Peyer's patch (tissue), 4 donors: ENCODE measurements around the gene TMEM266. TPM values are rescaled to one million over a fixed set of nuclear protein-coding genes. Genes with fewer than 3 reads are reported as not detected.
A peak's percentile ranks its signal among the peaks of the same experiment; 100 is the strongest.

Source experiments
- DNase-seq, 3 donors: peaks; one replicate each; pipeline ENCODE4 v3.0.0-alpha.2; 2017 to 2019
- H3K27ac ChIP-seq, 4 donors: fragments of 200-600 bp; sonication (generic); one replicate each; pipeline ENCODE4 v1.5.1; 2016 to 2019
- H3K27me3 ChIP-seq, 2 donors: fragments of 200-600 bp; sonication (generic); one replicate each; pipeline ENCODE4 v1.5.1; 2019
- H3K36me3 ChIP-seq, 3 donors: fragments of 200-600 bp; sonication (generic); one replicate each; pipeline ENCODE4 v1.5.1; 2016 to 2019
- H3K4me1 ChIP-seq, 4 donors: fragments of 200-600 bp; sonication (generic); one replicate each; pipeline ENCODE4 v1.5.1; 2016 to 2019
- H3K4me3 ChIP-seq, 4 donors: fragments of 200-600 bp; sonication (generic); 1 replicate in 3 of 4; 2 replicates in 1 of 4; pipeline ENCODE4 v1.5.1; 2016 to 2019; ENCODE audit warnings: mild to moderate bottlenecking in 1 of 4
- H3K9me3 ChIP-seq, 4 donors: fragments of 200-600 bp; sonication (generic); one replicate each; pipeline ENCODE4 v1.5.1; 2016 to 2019; ENCODE audit warnings: mild to moderate bottlenecking in 1 of 4
- POLR2A ChIP-seq, 2 donors: fragments of 450-650 bp; IDR thresholded peaks; one replicate each; pipeline ENCODE4 v1.5.1; 2017; ENCODE audit warnings: antibody characterized with exemption in 2 of 2, mild to moderate bottlenecking in 2 of 2, moderate library complexity in 2 of 2
- total RNA-seq, 4 donors: library from RNA; depleted of rRNA; stranded (reverse); fragments of >200 nt; gene quantifications; one replicate each; pipeline ENCODE4 v1.1.0, GENCODE V29; 2016
- TF ChIP-seq, protein P1 (sequence below), 6 experiments: fragments of 450-650 bp in 4 of 6; fragments of 200-600 bp in 2 of 6; sonication (generic) in 1 of 6; IDR thresholded peaks; one replicate each; pipeline ENCODE4 v1.5.1; 2017 to 2019; ENCODE audit warnings: antibody characterized with exemption in 6 of 6, mild to moderate bottlenecking in 3 of 6, moderate library complexity in 1 of 6

The TMEM266 gene
- total RNA-seq, 4 donors from 2014 or later = not detected

DNA sequence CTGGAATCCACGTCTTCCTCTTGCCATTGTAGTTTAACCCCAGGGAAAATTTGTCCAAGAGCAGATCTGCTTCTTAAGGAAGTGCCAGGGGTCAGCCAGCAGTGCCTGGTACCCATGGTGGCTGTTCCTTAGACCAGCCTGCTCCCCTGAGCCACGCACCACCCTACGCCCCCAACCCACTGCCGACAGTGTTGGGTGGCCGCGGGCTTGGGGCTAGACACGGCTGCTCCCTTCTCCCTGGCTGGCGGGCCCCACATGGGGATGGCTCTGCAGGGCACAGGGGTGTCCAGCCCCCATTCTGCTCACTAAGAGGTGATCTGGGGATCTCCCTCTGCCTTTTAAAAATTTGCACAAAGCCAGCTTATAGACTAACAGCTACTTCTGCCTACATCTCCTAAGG, 104.8 kb downstream of the TMEM266 start:
- no peak for TF ChIP-seq POLR2A (IDR thresholded peaks at IDR 0.05)
- TF ChIP-seq, protein P1, sequence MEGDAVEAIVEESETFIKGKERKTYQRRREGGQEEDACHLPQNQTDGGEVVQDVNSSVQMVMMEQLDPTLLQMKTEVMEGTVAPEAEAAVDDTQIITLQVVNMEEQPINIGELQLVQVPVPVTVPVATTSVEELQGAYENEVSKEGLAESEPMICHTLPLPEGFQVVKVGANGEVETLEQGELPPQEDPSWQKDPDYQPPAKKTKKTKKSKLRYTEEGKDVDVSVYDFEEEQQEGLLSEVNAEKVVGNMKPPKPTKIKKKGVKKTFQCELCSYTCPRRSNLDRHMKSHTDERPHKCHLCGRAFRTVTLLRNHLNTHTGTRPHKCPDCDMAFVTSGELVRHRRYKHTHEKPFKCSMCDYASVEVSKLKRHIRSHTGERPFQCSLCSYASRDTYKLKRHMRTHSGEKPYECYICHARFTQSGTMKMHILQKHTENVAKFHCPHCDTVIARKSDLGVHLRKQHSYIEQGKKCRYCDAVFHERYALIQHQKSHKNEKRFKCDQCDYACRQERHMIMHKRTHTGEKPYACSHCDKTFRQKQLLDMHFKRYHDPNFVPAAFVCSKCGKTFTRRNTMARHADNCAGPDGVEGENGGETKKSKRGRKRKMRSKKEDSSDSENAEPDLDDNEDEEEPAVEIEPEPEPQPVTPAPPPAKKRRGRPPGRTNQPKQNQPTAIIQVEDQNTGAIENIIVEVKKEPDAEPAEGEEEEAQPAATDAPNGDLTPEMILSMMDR (IDR thresholded peaks at IDR 0.05) = no peak

DNA sequence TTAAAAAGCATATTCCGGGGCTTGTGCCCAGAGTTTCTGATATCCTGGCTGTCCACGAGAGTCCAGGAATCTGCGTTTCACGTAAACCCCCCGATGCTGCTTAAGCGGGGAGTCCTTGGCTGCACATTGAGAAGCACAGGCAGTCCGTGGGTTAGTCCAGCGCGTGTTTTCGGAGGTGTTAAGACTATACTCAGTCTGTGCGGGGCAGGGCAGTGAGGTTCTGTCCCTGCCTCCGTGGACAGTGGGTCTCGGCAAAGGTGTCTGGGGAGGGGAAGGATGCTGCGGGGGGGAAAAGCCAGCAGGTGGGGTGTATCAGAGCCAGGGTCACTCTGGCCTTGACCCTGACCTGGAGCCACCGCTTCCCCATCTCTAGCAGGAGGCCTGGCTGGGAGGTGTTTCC, 106.2 kb downstream of the TMEM266 start:
- TF ChIP-seq, protein P1 (IDR thresholded peaks at IDR 0.05) = no peak
- no peak for TF ChIP-seq POLR2A (IDR thresholded peaks at IDR 0.05)
- no peak for DNase-seq
- H3K27ac ChIP-seq = no peak overlapping the region
- H3K27me3 ChIP-seq = no peaks in the 10 kb centered on the region
- H3K4me1 ChIP-seq = peaks cover 0 to 10% (median 0%) of the 10 kb centered on the region in 4 donors
- H3K36me3 ChIP-seq = no peaks in the 10 kb centered on the region
- no peak overlapping the region for H3K4me3 ChIP-seq
- no peaks in the 10 kb centered on the region for H3K9me3 ChIP-seq

More for the DNA sequence above, 104.8 kb downstream of the TMEM266 start:
- no peak for DNase-seq
- H3K4me3 ChIP-seq = no peak overlapping the region
- no peaks in the 10 kb centered on the region for H3K9me3 ChIP-seq
- H3K27ac ChIP-seq = no peak overlapping the region
- no peaks in the 10 kb centered on the region for H3K36me3 ChIP-seq
- H3K4me1 ChIP-seq = peaks cover 0 to 10% (median 0%) of the 10 kb centered on the region in 4 donors
- no peaks in the 10 kb centered on the region for H3K27me3 ChIP-seq

DNA sequence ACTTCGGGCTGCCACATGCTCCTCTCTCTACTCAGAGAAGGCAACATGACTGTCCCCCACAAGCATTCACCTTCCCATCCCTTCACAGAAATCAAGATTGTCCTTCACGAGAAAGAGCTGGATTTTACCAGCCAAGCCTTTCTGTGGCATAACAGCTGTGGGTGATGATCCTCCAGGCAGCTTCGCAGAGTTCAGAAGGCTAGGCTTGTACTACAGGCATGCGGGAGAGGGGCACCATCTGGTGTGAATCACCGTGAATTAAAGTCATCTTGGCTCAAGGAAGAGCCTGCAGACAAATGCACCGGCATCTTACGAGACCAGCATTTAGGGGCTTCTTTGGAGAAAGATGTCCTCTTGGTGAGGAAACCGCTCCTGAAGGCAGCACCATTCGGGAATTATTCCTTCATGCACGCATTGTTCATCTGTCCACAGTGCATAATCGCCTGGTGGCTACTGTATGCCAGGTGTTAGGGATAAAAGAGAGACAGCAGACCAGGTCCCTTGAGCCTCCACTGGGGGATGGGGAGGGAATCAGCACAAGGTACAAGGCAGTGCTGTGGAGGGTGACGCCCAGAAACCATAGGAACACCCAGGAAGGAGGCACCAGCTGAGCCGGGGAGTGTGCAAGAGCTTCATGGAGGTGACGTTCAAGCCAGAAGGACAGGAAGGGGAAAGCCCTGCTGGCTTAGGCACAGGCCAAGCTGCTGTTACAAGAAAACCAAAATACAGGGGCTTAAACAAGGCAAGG, 108.6 kb downstream of the TMEM266 start:
- Histone ChIP-seq H3K27ac (no peak overlapping the region), H3K36me3 (no peaks in the 10 kb centered on the region), H3K27me3 (no peaks in the 10 kb centered on the region), H3K4me1 (no peaks in the 10 kb centered on the region), H3K9me3 (no peaks in the 10 kb centered on the region), H3K4me3 (no peak overlapping the region)
- no peak for DNase-seq
- TF ChIP-seq POLR2A (IDR thresholded peaks at IDR 0.05) = no peak
- TF ChIP-seq, protein P1 (IDR thresholded peaks at IDR 0.05) = no peak

DNA sequence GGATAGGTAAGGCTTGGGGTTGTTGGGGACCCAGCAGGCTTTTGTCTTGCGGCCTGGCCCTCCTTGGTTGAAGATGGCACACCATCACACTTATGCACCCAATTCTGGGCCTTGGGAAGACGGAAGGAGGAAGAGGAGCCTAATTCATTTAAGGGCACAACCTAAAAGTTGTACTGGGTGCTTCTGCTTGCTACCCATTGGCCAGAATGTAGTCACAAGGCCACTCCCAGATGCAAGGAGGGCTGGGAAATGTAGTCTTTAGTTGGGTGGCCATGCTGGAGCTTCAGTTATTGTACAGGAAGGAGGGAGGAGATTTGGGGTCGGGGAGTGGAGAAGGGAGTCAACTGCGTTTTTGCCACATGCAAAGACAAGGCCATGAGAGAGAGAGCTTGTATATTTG, 109.2 kb downstream of the TMEM266 start:
- H3K27ac ChIP-seq = no peak overlapping the region
- TF ChIP-seq, protein P1 (IDR thresholded peaks at IDR 0.05) = no peak
- TF ChIP-seq POLR2A (IDR thresholded peaks at IDR 0.05) = no peak
- H3K4me3 ChIP-seq = no peak overlapping the region
- H3K9me3 ChIP-seq = no peaks in the 10 kb centered on the region
- H3K36me3 ChIP-seq = no peaks in the 10 kb centered on the region
- no peak for DNase-seq
- H3K4me1 ChIP-seq = no peaks in the 10 kb centered on the region
- H3K27me3 ChIP-seq = no peaks in the 10 kb centered on the region

DNA sequence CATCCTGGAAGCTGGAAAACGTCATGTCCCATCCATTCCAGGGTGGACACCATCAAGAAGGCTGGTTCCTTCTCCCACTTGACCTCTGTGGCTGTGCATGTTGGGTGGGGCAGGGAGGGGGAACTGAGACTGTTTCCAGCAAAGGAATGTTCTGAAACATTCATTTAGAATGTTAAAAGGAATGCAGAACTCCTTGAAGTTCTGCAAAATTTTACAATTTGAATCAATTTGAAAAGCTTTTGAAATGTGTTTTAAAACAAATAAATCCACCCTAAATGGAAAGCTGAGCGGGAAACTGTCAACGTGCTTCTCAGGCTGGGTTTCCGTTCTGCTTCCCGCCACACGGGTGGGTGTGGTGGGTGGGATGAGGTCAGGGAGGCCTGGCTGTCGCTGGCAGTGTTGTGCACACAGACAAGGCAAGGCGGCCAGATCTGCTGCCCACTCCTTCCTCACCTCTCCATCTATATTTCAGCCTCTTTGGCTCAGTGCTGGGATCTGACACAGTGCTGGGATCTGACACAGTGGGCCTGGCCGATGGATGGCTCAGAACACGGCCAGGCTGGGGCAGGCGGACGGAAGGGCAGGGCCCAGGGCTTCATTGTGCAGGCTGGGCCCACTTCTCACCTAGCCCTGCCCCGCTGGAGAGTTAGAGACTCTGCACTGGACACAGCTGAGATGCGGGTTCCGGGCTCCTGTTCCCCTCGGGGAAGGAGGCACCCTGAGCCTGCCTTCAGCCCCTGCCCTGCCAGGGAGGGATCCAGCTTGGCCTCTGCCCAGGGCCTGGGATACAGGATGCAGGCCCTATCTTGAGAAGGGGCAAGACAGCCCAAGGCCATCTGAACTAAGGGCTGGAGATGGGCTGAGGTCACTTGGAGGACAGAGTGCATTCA, 110.4 kb downstream of the TMEM266 start:
- DNase-seq = no peak
- Histone ChIP-seq H3K4me1 (no peaks in the 10 kb centered on the region), H3K27me3 (no peaks in the 10 kb centered on the region), H3K27ac (peak overlapping the region in 1 of 4 donors; percentile 13), H3K4me3 (no peak overlapping the region), H3K36me3 (no peaks in the 10 kb centered on the region), H3K9me3 (no peaks in the 10 kb centered on the region)
- TF ChIP-seq POLR2A (IDR thresholded peaks at IDR 0.05) = no peak
- TF ChIP-seq, protein P1 (IDR thresholded peaks at IDR 0.05) = no peak
